ENCODE data around the gene NAT10.
"Not testable (repeated sequence)": the region's sequence is repeated elsewhere in the genome, so short reads cannot be mapped to it uniquely, and the experiment has no call there.

NAT10 gene

DNA sequence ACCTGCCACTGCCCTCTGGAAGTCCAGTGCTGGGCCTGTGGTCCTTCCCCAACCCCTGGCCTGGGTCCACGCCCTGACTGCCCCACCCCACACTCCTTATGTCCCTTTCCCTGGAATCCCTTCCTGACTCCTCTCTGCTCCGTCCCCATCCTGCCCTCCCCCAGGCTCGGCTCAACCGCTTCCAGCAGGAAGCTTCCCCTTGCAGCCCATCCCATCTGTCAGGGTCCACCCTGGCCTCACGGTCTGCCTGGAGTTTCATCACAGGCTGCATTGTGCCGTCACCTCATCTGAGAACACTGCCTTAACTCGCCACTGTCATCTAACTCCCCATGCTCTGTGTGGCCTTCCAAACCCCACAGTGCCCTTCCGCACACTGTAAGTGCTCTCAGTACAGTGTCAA, 64.3 kb downstream of the NAT10 start:
- DNase-seq: no peak

DNA sequence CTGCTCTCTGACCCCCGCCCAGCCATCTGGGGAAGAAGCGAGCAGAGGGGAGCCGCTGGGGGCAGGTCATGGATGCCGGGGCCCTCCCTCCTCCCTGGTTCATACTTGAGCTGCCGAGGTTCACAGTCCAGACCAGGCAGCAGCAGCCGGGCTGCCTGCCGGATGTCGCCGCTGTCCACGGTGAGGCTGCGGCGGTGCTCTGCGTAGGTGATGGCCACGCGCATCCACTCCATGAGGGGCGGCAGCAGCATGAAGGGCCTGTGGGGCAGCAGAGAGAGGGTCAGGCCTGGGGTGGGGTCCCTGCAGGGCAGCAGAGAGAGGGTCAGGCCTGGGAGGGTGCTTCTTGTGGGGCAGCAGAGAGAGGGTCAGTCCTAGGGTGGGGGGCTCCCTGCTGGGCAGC, 67.6 kb downstream of the NAT10 start:
- DNase-seq: no peak

DNA sequence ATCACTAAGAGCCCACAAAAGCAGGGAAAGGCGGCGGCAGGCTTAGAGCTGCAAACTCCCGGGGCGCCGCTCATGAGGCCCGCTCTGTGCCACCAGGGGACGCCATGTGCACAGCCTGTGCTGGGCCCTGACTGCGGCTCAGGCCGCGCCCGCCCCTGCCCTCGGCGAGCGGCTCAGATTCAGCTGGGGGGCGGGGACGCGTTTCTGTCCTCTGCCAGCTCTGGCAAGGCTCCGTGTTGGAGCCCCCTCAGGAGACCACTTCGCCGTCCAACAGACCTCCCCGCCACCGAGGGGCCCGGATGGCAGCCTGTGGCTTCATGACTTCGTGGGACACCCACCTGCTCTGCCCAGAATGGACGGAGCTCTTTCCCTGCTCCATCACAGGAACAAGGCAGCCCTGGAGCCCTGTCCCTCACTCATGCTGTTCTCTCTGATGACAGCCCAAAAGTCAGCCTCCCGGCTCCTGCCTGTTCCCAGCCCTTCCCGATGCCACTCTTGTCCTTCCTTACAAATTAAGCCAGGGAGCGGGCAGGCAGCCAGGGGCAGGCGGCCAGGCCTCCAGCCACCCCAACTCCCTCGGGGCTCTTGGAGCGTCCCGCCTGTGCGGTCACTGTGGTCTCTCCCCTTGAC, 69.1 kb downstream of the NAT10 start:
- DNase-seq: peak; percentile 70

- no peak for DNase-seq
Measured at GRCh38 chr11:34175284-34176019, 70.0 kb downstream of the NAT10 start.

DNA sequence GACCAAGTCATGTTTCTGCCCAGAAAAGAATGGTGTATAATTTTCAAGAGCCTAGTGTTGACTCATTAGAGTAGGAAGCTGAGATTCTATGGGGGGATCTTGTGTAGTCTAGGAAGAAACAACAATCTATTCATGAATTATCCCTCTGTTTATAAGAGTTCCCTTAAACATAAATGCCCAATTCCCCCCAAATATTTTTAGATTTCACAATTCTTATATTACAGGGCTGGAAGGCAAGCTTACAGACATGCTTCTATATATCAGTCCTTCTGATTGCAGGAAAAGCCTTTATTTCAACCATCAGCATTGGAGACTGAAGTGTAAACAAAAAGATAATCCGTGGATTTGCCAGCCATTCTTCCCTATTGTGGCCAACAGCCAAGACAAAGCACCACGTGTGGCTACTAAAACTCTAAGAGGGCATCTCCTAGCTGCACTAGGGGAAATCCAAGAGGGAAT, 71.4 kb downstream of the NAT10 start:
- no peak for DNase-seq

DNA sequence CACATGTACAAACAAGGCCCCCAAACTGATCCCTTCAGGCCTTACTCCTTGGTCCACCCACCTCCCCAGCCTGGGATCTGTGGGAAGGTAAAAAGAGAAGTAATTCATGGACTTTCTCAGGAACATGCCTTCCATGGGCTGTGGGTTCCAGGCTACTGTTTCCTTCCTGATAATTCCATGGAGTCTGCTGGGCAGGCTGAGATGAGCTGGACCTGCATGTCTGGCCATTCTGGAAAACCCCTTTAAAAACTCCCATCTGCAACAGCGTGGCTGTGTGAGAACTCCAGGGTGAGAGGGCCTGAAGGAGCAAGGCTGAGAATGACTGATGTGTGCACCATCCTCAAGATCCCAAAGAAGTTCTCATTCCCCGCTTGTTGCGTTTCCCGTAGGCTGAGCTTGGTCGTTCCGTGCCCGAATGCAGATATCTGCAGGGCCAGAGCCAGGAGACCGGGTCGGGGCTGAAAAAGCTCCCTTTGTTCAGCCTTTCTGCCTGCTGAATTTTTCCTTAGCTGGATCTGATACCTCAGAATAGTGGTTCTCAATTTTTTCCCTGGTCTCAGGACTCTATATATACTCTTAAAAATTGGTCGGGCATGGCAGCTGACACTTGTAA, 72.9 kb downstream of the NAT10 start:
- DNase-seq: no peak

- DNase-seq: no peak
Measured at GRCh38 chr11:34179026-34179675, 73.7 kb downstream of the NAT10 start.

- no peak for DNase-seq
Measured at GRCh38 chr11:34180040-34180813, 74.8 kb downstream of the NAT10 start.

GRCh38 chr11:34180814-34181165, 75.4 kb downstream of the NAT10 start:
- not testable (repeated sequence) for DNase-seq

DNA sequence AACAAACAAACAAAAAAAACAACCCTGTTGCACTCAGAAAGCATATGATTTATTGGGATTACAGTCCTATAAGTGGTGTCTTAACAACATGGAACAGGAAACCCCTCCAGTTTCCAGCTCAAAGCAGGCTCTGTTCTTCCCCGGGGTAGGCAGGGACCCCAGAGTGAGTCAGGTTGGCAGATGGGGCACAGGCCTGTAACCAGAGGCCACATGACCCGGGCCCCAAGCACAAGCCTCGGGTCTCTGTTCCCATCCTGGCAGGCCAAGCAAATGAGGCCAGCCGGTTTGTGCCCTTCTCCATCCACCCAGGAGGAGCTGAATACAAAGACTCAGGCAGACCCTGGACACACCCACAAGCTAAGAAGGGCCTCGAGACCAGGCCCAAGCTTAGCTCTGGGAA, 75.8 kb downstream of the NAT10 start:
- DNase-seq: no peak

- no peak for DNase-seq
Measured at GRCh38 chr11:34181856-34182405, 76.5 kb downstream of the NAT10 start.

DNA sequence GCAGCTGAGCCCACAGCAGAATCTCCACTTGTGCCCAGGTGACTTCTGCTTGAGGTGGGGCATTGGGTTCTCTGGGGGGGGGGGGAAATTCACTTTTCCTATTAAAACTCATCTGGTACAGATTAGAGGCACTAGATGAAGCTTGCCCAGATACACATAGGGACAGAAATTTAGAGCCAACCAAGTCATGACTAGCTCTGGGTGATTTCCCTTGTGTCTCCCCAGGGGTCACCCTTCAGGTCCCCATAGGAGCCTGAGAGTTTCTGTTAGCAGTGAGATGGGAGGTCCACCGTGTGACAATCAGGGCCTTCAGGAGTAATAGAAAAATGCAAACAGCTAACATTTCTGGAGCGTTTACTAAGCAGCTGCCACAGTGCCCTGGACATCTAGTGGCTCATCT, 77.0 kb downstream of the NAT10 start:
- DNase-seq: no peak

GRCh38 chr11:34182921-34183685, 77.7 kb downstream of the NAT10 start:
- DNase-seq: no peak

DNA sequence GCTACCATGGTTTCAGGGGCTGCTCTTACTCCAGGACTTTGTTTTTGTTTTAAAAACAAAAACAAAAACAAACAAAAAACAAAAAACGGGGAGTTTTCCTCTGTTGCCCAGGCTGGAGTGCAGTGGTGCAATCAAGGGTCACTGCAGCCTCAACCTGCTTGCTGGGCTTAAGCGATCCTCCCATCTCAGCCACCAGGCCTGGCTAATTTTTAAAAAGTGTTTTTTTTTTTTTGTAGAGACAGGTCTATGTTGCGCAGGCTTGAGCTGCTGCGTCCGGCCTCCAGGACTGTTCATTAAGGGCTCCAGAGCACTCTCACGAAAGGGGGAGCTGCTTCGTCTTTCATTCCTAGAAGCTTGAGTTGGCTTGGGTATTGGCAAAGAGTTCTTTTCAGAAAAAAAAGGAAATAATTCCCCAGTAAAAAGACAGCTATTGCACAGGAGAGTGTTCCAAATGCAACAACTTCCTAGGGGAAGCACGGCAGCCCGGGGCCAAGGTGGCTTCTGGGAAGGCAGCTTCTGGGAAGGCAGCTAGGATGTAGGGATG, 78.5 kb downstream of the NAT10 start:
- no peak for DNase-seq

DNA sequence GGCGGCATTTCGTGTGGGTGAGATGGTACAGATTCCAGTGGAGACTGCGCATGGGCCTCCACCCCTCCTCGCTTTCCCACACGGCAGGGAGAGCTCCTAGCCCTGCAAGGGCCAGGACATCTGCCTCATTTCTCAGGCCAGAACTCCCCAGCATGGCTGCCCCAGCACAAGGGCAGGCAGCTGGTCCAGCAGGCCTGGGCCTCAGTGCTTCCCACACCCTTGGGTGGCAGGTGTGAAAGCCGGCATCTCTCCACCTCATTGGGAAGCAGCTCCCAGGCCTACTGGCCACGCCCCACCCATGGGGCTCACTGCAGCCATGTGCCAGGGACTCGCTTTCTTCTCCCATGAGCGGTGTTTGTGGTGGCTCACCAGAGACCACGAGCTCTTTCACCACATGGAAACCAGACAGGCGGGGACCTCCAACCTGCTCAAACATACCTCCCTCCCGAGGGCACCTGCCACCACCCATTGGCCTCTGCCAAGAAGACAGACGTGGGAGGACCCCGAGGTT, 79.1 kb downstream of the NAT10 start:
- no peak for DNase-seq

GRCh38 chr11:34185926-34186841, 80.8 kb downstream of the NAT10 start:
- DNase-seq: peak; percentile 43

DNA sequence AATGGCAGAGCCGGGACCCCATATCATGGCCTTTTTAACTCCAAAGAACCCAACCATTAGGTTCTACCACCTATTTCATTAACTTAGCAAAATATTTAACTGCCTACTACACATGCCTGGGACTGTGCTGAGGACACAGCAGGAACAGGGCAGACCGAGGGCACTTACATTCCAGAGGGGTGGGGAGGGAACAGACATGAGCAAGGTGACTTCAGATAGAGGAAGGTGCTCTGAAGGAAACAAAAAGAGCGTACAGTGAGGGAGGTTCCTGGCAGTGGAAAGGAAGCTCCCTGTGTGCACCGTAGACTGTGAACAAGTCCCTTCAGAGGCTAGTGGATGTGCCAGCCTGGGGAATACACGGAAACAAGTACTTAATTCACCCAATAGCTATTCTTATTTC, 82.8 kb downstream of the NAT10 start:
- DNase-seq: no peak

- no peak for DNase-seq
Measured at GRCh38 chr11:34189191-34189590, 83.8 kb downstream of the NAT10 start.

GRCh38 chr11:34190192-34191139, 85.0 kb downstream of the NAT10 start:
- DNase-seq: no peak

Data from fibroblast of skin of scalp (primary cell).